ENCODE data around the gene RALGAPA1.

- TF ChIP-seq CTCF (conservative IDR thresholded peaks at IDR 0.05; ENCODE audit: low read depth in 2 of 2) (no peak), EZH2 (IDR thresholded peaks at IDR 0.05; ENCODE audit: low read depth, unreplicated experiment) (no peak), REST (IDR thresholded peaks at IDR 0.05; ENCODE audit: unreplicated experiment) (no peak), POLR2AphosphoS5 (IDR thresholded peaks at IDR 0.05; ENCODE audit: low read depth) (no peak)
Observed at GRCh38 chr14:35499180-35499579, 309.9 kb downstream of the RALGAPA1 start.

Data from GM23338 (cell line).